GM12891 (cell line): ENCODE measurements around the gene GOLGA2.

Experiments used
- POLR2A ChIP-seq: IDR thresholded peaks from 2 replicates; pipeline ENCODE4 v1.6.1; 2011; ENCODE audit warnings: low read depth, low read length, control low read depth
- POLR2AphosphoS5 ChIP-seq: IDR thresholded peaks from 2 replicates; pipeline ENCODE4 v1.6.1; 2011; ENCODE audit warnings: low read depth, low read length, control low read depth
- POU2F2 ChIP-seq: IDR thresholded peaks from 2 replicates; pipeline ENCODE4 v1.6.1; 2011; ENCODE audit warnings: low read depth, mild to moderate bottlenecking, control low read depth, low read length, moderate library complexity
- SPI1 ChIP-seq: IDR thresholded peaks from 2 replicates; pipeline ENCODE4 v1.6.1; 2011; ENCODE audit warnings: low read depth, low read length, control low read depth
- TAF1 ChIP-seq: IDR thresholded peaks from 2 replicates; pipeline ENCODE4 v1.6.1; 2011; ENCODE audit warnings: low read depth, low read length, control low read depth

DNA sequence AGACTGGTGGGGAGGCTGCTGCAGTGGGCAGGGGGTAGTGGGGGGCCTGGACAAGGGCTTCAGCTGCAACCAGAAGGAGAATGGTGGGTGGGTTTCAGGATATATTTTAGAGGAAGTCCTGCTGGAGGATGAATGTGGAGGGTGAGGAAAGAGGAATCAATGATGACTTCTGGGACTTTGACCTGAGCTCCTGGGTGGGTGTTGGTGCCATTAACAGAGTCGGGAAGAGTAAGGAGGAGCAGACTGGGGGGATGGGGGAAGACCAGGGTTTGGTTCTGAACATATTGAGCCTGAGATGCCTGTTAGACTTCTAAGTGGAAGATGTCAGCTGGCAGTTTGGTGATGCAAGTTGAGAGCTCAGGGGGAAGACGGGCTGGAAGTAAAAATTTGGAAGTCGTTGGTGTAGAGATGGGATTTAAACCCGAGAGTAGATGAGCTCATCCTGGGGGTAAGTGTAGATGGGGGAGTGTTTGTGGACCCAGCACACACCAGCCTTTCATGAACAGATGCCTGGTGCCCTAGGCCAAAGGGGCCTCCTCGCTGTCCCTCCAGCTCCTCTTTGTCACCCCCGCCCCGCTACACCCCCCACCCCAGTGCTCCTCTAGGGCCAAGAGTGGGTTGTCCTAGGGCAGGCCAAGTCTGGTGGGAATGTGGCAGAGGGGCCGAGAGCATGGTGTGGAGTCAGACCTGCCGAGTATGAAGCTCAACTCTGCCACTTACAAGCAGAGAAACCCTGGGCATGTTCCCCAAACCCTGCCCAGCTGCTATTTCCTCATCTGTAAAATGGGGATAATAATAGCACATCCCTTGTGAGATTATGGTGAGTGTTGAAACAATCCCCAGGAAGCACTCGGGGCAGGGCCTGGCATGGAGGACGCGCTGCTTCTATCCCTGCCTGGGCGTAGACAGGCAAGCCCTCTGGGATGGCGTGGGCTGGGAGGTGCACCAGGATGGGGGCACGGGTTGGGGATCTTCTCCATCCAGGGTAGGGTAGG, 68.6 kb downstream of the GOLGA2 start:
- TF ChIP-seq POLR2AphosphoS5 (no peak), TAF1 (no peak), POLR2A (no peak), POU2F2 (no peak), SPI1 (no peak)
